GM18526 (cell line): ENCODE measurements around the gene ZFC3H1.

ENCODE experiments used
- POLR2A ChIP-seq: IDR thresholded peaks from 3 replicates; pipeline ENCODE4 v1.6.1; 2011; ENCODE audit not compliant: insufficient read length; ENCODE audit errors: extremely low read depth

ZFC3H1 gene

GRCh38 chr12:71652656-71653055 lies 11.0 kb downstream of the ZFC3H1 start:
- no peak for TF ChIP-seq POLR2A

GRCh38 chr12:71649401-71649800 lies 14.2 kb downstream of the ZFC3H1 start:
- no peak for TF ChIP-seq POLR2A

- TF ChIP-seq POLR2A = no peak
These were observed 15.1 kb downstream of the ZFC3H1 start for GRCh38 chr12:71648537-71648936.

GRCh38 chr12:71646512-71646911 lies 17.1 kb downstream of the ZFC3H1 start:
- no peak for TF ChIP-seq POLR2A

- TF ChIP-seq POLR2A = no peak
These were observed 18.4 kb downstream of the ZFC3H1 start for GRCh38 chr12:71645268-71645667.

GRCh38 chr12:71642264-71642663 lies 21.4 kb downstream of the ZFC3H1 start:
- no peak for TF ChIP-seq POLR2A

GRCh38 chr12:71641390-71641789 lies 22.3 kb downstream of the ZFC3H1 start:
- no peak for TF ChIP-seq POLR2A

DNA sequence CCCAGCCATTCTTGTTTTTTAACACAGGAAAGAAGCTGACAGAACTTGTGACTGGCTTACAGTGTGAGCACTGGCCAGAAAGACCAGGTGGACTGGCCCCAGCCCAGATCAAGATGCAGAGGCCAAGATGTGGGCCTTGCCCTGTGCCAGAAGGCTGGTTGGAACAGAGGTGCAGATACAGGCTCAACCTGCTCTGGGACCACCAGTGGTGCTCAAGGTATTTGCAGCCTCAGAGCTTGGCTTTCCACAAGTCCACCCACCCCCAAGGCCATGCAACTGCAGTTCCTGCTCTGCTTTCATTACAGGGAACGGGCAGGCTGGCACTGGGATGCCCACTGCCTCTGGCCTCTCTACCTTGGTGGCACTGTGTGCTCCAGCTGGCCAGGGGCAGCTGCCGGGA lies 23.3 kb downstream of the ZFC3H1 start:
- TF ChIP-seq POLR2A = no peak

DNA sequence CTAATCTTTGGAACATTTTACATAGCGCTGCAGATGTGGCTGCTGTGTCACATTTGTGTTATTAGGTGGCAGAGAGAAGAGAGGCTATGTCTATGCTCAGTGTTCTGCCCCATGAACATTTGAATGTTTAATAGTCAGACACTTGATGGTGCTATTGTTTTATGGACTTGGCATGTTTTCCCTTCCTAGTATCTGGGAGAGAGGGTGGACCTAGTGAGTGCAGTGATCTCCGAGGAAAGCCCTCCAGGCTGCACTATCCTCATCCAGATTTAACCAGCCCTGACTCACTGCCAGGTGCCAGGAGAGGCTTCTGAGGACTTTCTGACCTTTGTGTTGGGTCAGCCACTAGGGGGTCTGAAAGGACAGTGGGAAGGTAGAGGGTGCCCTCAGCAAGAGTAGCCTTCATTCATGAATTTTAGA lies 24.3 kb downstream of the ZFC3H1 start:
- no peak for TF ChIP-seq POLR2A

- TF ChIP-seq POLR2A = no peak
These were observed 25.1 kb downstream of the ZFC3H1 start for GRCh38 chr12:71638499-71638898.

- no peak for TF ChIP-seq POLR2A
These were observed 26.9 kb downstream of the ZFC3H1 start for GRCh38 chr12:71636704-71637115.

DNA sequence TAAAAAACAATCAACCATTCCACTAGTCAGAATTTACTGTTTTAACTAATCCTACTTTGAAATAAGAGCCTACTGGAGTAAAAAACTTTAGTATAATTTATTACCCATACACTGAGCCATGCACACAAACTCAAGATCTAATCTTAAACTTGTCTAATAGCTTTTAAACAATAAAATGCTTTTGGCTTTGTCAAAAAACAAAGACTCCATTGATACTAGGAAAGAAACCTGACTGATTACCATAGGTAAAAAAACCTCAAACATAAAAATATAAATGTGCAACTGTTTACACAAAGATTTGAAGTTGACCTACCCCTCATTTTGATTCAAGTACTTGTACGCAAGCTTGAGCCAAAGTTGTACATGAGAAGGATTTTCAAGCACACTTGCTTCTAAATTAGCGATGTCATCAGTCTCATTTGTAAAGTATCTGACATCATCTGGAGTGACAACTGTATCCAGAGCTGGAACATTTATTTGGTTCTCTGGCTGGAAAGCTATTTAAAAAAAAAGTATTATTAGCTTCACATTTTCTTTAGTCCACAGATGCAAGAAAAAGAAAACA lies 36.1 kb downstream of the ZFC3H1 start:
- no peak for TF ChIP-seq POLR2A

DNA sequence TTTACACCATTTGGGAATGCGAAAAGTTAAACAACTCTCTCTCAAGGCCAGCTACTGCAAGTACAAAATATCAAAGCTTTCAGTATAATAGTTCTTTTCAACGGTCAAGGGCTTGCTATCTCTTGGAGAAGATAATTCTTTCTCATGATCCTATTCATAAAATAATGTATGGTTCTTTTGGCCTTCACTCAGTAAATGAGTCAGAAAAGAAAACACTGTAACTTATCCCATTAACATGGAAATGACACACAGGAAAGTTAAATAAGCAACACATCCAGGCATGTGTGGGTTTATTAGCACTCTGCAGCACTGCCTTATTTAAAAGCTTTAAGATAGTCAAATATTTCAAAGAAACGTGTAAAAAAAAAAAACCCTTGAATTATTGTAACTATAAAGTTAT lies 36.9 kb downstream of the ZFC3H1 start:
- no peak for TF ChIP-seq POLR2A

DNA sequence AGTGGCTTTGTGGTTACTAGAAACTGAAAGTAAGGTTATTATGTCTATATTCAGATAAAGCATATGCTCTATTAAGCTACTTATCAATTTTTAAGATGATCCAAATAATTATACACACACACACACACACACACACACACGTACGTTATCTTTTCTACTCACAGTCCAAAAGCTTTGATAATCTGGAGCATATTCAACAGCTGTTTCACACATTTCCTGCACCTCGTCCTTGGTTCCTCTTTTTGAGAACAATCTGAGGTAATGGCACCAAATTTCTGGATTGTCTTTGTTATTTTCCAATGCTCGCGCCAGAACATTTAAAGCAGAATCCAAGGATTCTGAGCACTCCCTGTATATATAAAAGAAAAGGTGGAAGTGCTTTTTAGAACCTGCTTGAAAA lies 37.5 kb downstream of the ZFC3H1 start:
- TF ChIP-seq POLR2A = no peak

DNA sequence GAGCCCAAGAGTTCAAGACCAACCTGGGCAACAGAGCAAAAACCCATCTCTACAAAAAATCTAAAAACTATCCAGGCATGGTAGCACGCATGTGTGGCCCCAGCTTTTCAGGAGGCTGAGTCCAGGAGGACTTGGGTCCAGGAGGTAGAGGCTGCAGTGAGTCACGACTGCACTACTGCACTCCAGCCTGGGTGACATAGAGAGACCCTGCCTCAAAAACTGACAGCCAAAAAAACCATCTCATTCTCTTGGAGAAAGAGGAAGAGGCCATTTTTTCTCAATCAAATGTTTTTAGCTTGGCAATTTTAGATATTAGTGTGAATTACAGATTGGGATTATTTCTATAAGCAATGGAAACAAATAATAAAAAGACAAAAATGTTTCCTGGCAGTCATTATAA lies 38.2 kb downstream of the ZFC3H1 start:
- no peak for TF ChIP-seq POLR2A

DNA sequence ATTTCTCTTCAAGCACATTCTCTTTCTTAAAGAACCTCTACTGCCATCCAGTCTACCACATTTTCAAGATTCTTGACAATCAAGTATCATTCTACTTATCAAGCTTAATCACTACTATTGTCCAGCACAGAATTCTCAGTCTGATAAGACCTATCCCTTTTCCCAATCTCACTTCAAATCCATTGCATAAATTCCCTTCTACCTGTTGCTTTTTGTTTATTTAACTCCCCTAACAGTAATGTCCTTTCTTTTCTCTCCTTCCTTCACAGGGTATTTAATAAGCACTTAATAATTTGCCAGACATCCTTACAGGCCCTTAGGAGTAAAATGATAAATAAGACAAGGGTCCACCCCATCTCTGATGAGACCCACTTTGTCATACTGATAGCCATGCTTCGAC lies 41.7 kb downstream of the ZFC3H1 start:
- no peak for TF ChIP-seq POLR2A

DNA sequence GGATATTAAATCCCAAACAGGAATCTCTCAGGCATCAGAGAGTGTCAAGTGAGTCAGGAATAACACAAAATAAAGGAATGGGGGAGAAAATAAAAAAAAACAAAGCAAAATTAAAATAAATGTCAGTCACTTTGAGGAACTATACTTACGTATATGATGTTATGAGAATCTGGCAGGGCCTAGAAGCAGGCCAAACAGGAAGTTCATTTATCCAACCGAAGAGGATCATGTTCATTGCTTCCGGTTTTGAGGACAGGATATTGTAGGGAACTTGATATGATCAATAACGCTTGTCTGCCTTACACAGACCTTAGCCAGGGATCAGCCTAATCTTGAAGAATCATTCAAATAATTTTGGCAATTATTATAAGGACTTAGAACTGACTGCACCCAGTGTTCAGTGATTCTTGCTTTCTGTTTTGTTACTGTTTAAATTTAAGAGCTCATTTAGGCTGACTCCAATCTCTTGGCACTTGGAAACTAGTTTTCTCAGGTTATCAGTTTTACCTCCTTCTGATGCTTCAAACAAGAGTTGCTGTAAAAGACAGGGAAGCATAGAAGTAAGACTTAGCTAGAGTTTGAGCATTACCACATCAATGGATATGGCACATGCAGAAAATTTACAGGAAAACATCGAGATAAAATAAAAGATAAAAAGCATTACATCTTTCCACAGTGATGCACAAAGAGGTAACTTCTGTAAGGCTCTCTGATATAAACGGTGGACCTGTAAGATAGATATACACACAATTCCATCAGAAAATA lies 53.4 kb downstream of the ZFC3H1 start:
- TF ChIP-seq POLR2A = no peak
